Measurements from ENCODE around the gene FBLN1.

- no peak for TF ChIP-seq CTCF (IDR thresholded peaks at IDR 0.05; ENCODE audit: low read depth, low read length)
- TF ChIP-seq MAX (IDR thresholded peaks at IDR 0.05; ENCODE audit: low read depth, low read length): no peak
- no peak for TF ChIP-seq POLR2A (IDR thresholded peaks at IDR 0.05; ENCODE audit: extremely low read depth, insufficient read length)
- TF ChIP-seq MYC (IDR thresholded peaks at IDR 0.05; ENCODE audit: low read depth, low read length): no peak
These were observed 27.4 kb downstream of the FBLN1 start for GRCh38 chr22:45529971-45530575.
